Suprapubic skin (tissue), 4 donors: ENCODE measurements around the gene EPSTI1. TPM values are rescaled to one million over a fixed set of nuclear protein-coding genes. Genes with fewer than 3 reads are reported as not detected.
A peak's percentile ranks its signal among the peaks of the same experiment; 100 is the strongest.
"Not testable (repeated sequence)": the region's sequence is repeated elsewhere in the genome, so short reads cannot be mapped to it uniquely, and the experiment has no call there.

Source experiments
- DNase-seq, 2 donors: peaks; one replicate each; pipeline ENCODE4 v3.0.0-alpha.2; 2019; ENCODE audit warnings: low spot score in 2 of 2
- H3K27ac ChIP-seq: fragments of 200-600 bp; sonication (generic); one replicate; pipeline ENCODE4 v1.5.1; 2019
- H3K27me3 ChIP-seq: fragments of 200-600 bp; sonication (generic); one replicate; pipeline ENCODE4 v1.5.1; 2019
- H3K36me3 ChIP-seq: fragments of 200-600 bp; sonication (generic); one replicate; pipeline ENCODE4 v1.5.1; 2019
- H3K4me1 ChIP-seq: fragments of 200-600 bp; sonication (generic); one replicate; pipeline ENCODE4 v1.5.1; 2019
- H3K4me3 ChIP-seq: fragments of 200-600 bp; sonication (generic); one replicate; pipeline ENCODE4 v1.5.1; 2019; ENCODE audit warnings: mild to moderate bottlenecking
- H3K9me3 ChIP-seq: fragments of 200-600 bp; sonication (generic); one replicate; pipeline ENCODE4 v1.5.1; 2019
- EP300 ChIP-seq: sonication (generic); formaldehyde crosslinking; IDR thresholded peaks from one replicate; pipeline ENCODE4 v1.6.1; 2017; ENCODE audit warnings: antibody characterized with exemption
- POLR2A ChIP-seq, 2 donors: fragments of 450-650 bp; IDR thresholded peaks; one replicate each; pipeline ENCODE4 v1.6.1; 2017; ENCODE audit warnings: antibody characterized with exemption in 2 of 2, mild to moderate bottlenecking in 2 of 2, moderate library complexity in 2 of 2
- POLR2AphosphoS5 ChIP-seq, 3 donors: sonication (generic); formaldehyde crosslinking; IDR thresholded peaks; one replicate each; pipeline ENCODE4 v1.6.1; 2017; ENCODE audit warnings: antibody characterized with exemption in 3 of 3
- WGBS: methylation state at CpG from one replicate; pipeline ENCODE4 v1.1.5; 2018; 5-methylcytosine and 5-hydroxymethylcytosine counted together
- total RNA-seq, 4 donors: library from RNA; depleted of rRNA; stranded (reverse); fragments of >200 nt; gene quantifications; one replicate each; pipeline ENCODE4 v1.1.0, GENCODE V29; 2016
- TF ChIP-seq, protein P1 (sequence below), 2 donors: fragments of 200-600 bp in 1 of 2; fragments of 450-650 bp in 1 of 2; sonication (generic) in 1 of 2; IDR thresholded peaks; one replicate each; pipeline ENCODE4 v1.5.1; 2016 to 2019; ENCODE audit warnings: antibody characterized with exemption in 2 of 2, mild to moderate bottlenecking in 1 of 2, moderate library complexity in 1 of 2

EPSTI1 gene, protein sequence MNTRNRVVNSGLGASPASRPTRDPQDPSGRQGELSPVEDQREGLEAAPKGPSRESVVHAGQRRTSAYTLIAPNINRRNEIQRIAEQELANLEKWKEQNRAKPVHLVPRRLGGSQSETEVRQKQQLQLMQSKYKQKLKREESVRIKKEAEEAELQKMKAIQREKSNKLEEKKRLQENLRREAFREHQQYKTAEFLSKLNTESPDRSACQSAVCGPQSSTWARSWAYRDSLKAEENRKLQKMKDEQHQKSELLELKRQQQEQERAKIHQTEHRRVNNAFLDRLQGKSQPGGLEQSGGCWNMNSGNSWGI
- 1 to 10 TPM in 2 of 4 donors, under 1 TPM in 2; 0.53 to 2.7 (median 1.1) TPM for total RNA-seq

DNA sequence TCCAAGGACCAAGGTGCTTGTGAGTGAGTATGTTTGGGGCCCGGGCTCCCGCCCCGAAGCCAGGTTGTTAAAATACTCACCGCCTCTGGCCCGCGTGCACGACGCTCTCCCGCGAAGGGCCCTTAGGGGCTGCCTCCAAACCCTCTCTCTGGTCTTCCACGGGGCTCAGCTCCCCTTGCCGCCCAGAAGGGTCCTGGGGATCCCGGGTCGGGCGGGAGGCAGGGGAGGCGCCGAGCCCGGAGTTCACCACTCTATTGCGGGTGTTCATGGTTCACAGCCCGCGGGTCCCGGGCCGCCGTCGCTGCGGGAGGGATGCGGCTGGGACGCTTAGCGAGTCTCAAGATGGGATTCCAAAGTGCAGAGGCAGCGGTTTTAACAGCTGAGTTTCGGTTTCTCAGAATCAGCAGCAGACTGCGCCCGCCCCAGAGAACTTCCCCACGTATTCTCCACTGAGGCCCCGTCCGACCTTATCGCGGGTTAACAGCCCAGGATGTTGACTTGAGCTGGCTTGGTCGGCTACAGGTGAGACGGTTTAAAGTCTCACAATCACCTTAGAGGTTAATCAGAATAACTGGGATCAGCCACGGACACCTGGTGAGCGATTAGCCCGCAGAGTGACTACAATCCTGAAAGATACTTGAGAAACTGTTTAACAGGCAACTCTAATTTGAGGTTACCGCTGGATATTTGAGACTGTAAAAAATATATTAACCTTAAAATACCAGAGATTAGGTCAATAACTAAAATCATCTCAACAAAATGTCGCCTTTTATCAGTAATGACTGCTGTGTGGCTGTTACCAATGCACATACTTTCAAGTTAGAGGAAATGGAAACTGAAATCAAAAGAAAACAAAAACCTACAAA lies at the start of gene EPSTI1:
Gene EPSTI1, minus strand, starts transcription at position 344 of the 866 bp plus-strand sequence. Its CDS starts 76 bp downstream, at position 268.
- H3K27me3 ChIP-seq: no peaks in the 10 kb centered on the region
- no peak for TF ChIP-seq POLR2AphosphoS5 (IDR thresholded peaks at IDR 0.05)
- TF ChIP-seq EP300: no peak
- no peak for TF ChIP-seq POLR2A (IDR thresholded peaks at IDR 0.05)
- TF ChIP-seq, protein P1, sequence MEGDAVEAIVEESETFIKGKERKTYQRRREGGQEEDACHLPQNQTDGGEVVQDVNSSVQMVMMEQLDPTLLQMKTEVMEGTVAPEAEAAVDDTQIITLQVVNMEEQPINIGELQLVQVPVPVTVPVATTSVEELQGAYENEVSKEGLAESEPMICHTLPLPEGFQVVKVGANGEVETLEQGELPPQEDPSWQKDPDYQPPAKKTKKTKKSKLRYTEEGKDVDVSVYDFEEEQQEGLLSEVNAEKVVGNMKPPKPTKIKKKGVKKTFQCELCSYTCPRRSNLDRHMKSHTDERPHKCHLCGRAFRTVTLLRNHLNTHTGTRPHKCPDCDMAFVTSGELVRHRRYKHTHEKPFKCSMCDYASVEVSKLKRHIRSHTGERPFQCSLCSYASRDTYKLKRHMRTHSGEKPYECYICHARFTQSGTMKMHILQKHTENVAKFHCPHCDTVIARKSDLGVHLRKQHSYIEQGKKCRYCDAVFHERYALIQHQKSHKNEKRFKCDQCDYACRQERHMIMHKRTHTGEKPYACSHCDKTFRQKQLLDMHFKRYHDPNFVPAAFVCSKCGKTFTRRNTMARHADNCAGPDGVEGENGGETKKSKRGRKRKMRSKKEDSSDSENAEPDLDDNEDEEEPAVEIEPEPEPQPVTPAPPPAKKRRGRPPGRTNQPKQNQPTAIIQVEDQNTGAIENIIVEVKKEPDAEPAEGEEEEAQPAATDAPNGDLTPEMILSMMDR (IDR thresholded peaks at IDR 0.05): no peak
- no peaks in the 10 kb centered on the region for H3K9me3 ChIP-seq
- WGBS: 12% methylated on average over 42 of the region's 45 CpGs
- DNase-seq: peak; percentile 71 to 87
- H3K27ac ChIP-seq: peak within 1 kb of the TSS; percentile 77
- H3K36me3 ChIP-seq: no peaks in the 10 kb centered on the region
- H3K4me3 ChIP-seq: peak within 1 kb of the TSS; percentile 77
- H3K4me1 ChIP-seq: peaks cover 16% of the 10 kb centered on the region

DNA sequence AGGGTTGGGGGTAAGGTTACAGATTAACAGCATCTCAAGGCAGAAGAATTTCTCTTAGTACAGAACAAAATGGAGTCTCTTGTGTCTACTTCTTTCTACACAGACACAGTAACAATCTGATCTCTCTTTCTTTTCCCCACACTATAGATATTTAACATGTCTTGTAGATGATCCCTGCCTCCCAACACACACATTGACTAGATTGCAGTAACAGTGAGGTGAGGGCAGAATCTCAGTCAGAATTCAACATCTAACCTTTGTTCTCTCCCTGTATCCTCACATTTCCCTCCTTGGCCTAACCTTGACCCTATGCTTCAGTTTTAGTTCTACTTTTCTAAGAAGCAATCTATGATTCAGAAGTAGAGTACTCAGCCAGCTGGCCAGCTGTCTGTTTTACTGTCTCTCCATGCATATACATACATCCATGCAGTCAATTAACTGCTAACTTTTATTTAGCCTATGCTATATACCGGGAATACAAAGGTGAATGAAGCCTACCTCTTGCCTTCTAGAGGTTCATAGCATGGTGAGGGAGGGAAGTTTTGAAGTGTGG lies 49.4 kb upstream of the EPSTI1 start:
- no peak for TF ChIP-seq POLR2AphosphoS5 (IDR thresholded peaks at IDR 0.05)
- TF ChIP-seq EP300: no peak
- TF ChIP-seq, protein P1 (IDR thresholded peaks at IDR 0.05): no peak
- no peak for TF ChIP-seq POLR2A (IDR thresholded peaks at IDR 0.05)
- Histone ChIP-seq H3K4me1 (peaks cover 13% of the 10 kb centered on the region), H3K27me3 (no peaks in the 10 kb centered on the region), H3K4me3 (no peak overlapping the region), H3K36me3 (peaks cover 6% of the 10 kb centered on the region), H3K27ac (no peak overlapping the region), H3K9me3 (no peaks in the 10 kb centered on the region)
- 95% methylated on average over 1 of the region's 1 CpG for WGBS
- DNase-seq: no peak

DNA sequence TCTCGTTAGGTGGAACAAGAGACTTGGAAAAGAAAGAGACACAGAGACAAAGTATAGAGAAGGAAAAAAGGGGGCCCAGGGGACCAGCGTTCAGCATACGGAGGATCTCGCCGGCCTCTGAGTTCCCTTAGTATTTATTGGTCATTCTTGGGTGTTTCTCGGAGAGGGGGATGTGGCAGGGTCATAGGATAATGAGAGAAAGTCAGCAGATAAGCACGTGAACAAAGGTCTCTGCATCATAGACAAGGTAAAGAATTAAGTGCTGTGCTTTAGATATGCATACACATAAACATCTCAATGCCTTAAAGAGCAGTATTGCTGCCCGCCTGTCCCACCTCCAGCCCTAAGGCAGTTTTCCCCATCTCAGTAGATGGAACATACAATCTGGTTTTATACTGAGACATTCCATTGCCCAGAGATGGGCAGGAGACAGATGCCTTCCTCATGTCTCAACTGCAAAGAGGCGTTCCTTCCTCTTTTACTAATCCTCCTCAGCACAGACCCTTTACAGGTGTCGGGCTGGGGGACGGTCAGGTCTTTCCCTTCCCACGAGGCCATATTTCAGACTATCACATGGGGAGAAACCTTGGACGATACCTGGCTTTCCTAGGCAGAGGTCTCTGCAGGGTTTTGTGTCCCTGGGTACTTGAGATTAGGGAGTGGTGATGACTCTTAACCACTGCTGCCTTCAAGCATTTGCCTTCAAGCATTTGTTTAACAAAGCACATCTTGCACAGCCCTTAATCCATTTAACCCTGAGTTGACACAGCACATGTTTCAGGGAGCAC lies 48.7 kb upstream of the EPSTI1 start:
- not testable (repeated sequence) for H3K27me3 ChIP-seq, H3K27ac ChIP-seq, H3K36me3 ChIP-seq, H3K4me3 ChIP-seq, H3K9me3 ChIP-seq, DNase-seq
- 88% methylated on average over 13 of the region's 13 CpGs for WGBS
- peaks cover 13% of the 10 kb centered on the region for H3K4me1 ChIP-seq

DNA sequence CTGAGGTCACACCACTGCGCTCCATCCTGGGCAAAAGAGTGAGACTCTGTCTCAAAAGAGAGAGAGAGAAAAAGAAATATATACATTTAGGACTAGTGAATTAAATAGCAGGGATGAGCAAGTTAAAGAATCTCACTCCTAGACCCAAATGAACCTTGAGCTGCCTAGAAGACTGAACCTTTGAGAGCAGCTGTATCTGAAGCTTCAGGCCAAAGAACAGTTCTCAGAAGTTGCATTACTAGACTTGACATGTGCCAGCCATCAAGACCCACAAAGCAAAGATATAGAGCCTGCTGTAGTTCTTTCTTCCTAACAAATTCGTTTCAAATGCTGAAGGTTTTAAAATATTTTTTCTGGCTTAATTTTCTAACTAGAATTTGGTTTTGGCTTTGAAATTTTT lies 47.9 kb upstream of the EPSTI1 start:
- peaks cover 10% of the 10 kb centered on the region for H3K4me1 ChIP-seq
- no peak overlapping the region for H3K4me3 ChIP-seq
- no peaks in the 10 kb centered on the region for H3K27me3 ChIP-seq
- H3K27ac ChIP-seq: no peak overlapping the region
- TF ChIP-seq POLR2A (IDR thresholded peaks at IDR 0.05) (no peak), POLR2AphosphoS5 (IDR thresholded peaks at IDR 0.05) (no peak), EP300 (no peak)
- TF ChIP-seq, protein P1 (IDR thresholded peaks at IDR 0.05): no peak
- H3K9me3 ChIP-seq: no peaks in the 10 kb centered on the region
- DNase-seq: no peak
- 94% methylated on average over 2 of the region's 2 CpGs for WGBS
- H3K36me3 ChIP-seq: peaks cover 6% of the 10 kb centered on the region
